Measurements from ENCODE around the gene KCND3.

KCND3 gene

DNA sequence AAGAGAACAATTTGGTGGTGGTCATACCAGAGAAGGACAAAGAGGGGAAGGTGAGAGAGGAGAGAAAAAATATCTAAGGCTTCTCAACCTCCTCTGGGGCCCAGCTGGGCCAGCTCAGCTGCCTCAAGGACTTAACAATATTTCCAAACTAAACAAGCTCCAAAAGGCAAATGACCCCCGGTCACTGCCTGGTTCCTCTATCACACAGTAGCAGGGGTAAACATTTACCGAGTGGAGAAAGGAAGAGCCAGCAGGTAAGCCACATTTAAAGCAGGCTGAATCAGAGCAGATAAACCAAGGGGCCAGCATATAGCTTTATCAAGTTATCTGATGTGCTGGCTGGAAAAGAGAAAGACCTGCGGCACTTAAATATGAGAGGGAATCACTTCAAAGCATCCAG lies 102.1 kb downstream of the KCND3 start:
- Histone ChIP-seq H3K27me3 (ENCODE audit: control insufficient read depth, insufficient read depth, low read length) (peaks cover 3% of the 10 kb centered on the region), H3K9ac (ENCODE audit: low read depth, low read length) (no peak overlapping the region), H3K4me3 (ENCODE audit: low read depth, low read length) (no peak overlapping the region), H3K4me1 (ENCODE audit: control insufficient read depth, insufficient read depth, low read length) (peaks cover 7% of the 10 kb centered on the region), H3K36me3 (ENCODE audit: control insufficient read depth, insufficient read depth, low read length) (no peaks in the 10 kb centered on the region), H3K9me3 (ENCODE audit: control insufficient read depth, insufficient read depth, low read length) (no peaks in the 10 kb centered on the region)

DNA sequence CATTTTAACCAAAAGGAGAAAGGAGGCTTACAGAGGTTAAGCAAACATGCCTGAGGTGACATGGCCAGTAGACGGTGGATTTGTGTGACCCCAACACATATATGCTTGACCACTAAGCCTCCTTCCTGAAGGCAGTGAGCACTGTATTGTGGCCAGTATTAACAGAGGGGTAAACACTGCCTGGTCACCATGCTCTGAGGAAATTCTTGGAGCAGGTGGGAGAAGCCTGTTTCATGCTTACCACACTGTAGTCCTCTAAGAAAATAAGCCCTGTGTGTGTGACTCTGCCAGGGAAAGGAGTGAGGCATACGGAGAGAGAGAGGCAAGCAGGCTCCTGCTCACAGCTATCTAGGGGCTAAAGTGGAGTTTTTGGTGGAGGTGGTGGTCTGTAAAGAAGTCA lies 102.7 kb downstream of the KCND3 start:
- Histone ChIP-seq H3K9me3 (ENCODE audit: control insufficient read depth, insufficient read depth, low read length) (no peaks in the 10 kb centered on the region), H3K36me3 (ENCODE audit: control insufficient read depth, insufficient read depth, low read length) (no peaks in the 10 kb centered on the region), H3K4me3 (ENCODE audit: low read depth, low read length) (no peak overlapping the region), H3K9ac (ENCODE audit: low read depth, low read length) (peak overlapping the region; percentile 37), H3K27me3 (ENCODE audit: control insufficient read depth, insufficient read depth, low read length) (peaks cover 3% of the 10 kb centered on the region), H3K4me1 (ENCODE audit: control insufficient read depth, insufficient read depth, low read length) (peaks cover 7% of the 10 kb centered on the region)

DNA sequence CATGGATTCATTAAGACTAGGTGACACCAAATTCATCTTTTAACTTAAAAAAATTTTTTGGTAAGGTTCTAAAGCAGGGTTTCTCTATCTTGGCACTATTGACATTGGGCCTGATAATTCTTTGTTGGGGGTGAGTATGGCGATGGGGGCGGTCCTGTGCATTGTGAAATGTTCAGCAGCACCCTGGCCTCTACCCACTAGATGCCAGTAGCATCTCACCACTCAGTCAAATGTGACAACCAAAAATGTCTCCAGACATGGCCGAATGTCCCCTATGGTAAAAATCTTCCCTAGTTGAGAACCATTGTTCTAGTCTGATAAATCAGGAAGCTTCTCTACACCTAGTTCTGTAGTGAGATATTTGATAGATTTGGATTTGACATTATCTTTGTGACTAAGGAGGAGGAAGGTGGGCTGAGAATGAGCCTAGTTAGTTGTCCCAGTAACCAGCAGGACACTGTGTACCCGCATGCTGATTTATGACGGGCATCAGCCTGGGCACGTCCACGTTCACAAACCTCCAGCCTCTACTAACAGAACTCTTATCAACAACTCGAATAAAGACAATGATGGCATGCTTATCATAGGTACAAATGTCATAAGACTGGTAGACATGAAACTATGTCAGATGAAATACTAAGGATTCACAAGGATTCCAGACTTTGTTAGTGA lies 104.6 kb downstream of the KCND3 start:
- peaks cover 7% of the 10 kb centered on the region for H3K4me1 ChIP-seq (ENCODE audit: control insufficient read depth, insufficient read depth, low read length)
- no peaks in the 10 kb centered on the region for H3K36me3 ChIP-seq (ENCODE audit: control insufficient read depth, insufficient read depth, low read length)
- H3K9me3 ChIP-seq (ENCODE audit: control insufficient read depth, insufficient read depth, low read length) = no peaks in the 10 kb centered on the region
- no peaks in the 10 kb centered on the region for H3K27me3 ChIP-seq (ENCODE audit: control insufficient read depth, insufficient read depth, low read length)
- H3K9ac ChIP-seq (ENCODE audit: low read depth, low read length) = no peak overlapping the region
- H3K4me3 ChIP-seq (ENCODE audit: low read depth, low read length) = no peak overlapping the region

DNA sequence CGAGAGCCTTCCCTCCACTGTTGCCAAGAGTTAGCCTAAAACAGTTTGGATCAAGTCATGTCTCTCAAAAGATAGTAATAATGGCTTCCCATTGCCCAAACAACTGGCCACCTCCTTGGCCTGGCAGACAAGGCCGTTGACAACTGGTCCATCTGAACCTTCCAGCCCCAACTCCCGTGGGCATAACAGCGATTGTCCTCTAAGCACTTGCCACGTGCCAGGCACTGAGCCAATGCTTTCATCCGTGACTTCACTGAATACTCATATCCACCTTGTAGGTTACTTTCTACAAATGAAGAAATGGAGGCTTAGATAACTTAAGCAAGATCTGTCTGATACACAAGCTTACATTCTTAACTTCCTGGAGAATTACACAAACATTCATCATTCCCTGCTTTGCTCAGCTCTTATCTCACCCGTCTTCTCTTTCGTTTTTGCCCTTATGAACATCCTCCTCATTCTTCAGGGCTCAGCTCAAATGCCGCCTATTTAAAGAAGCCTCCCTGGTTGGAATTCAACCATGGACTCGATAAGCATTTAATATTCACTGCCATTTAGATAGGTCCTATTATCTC lies 106.4 kb downstream of the KCND3 start:
- Histone ChIP-seq H3K36me3 (ENCODE audit: control insufficient read depth, insufficient read depth, low read length) (no peaks in the 10 kb centered on the region), H3K9me3 (ENCODE audit: control insufficient read depth, insufficient read depth, low read length) (no peaks in the 10 kb centered on the region), H3K4me3 (ENCODE audit: low read depth, low read length) (no peak overlapping the region), H3K27me3 (ENCODE audit: control insufficient read depth, insufficient read depth, low read length) (no peaks in the 10 kb centered on the region), H3K4me1 (ENCODE audit: control insufficient read depth, insufficient read depth, low read length) (peaks cover 7% of the 10 kb centered on the region), H3K9ac (ENCODE audit: low read depth, low read length) (no peak overlapping the region)

DNA sequence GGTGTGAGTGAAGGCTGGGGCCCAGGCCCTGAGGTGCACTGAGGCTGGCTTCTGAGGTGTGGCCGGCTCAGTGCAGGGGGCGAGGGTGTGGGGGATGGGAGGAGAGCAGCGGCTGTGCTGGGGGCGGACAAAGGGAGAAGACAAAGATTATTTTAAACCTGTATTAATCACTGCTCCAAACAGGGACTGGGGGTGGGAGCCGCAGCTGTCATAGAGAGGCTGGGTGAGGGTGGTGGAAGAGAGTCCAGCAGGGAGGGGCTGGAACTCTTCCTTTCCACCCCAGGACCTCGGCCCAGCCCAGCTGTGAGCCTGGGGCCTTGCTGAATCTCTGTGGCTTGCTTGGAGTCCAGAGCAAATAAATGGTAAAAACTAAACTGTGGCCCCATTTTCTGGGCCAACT lies 106.9 kb downstream of the KCND3 start:
- H3K4me3 ChIP-seq (ENCODE audit: low read depth, low read length) = no peak overlapping the region
- no peaks in the 10 kb centered on the region for H3K27me3 ChIP-seq (ENCODE audit: control insufficient read depth, insufficient read depth, low read length)
- H3K9ac ChIP-seq (ENCODE audit: low read depth, low read length) = no peak overlapping the region

DNA sequence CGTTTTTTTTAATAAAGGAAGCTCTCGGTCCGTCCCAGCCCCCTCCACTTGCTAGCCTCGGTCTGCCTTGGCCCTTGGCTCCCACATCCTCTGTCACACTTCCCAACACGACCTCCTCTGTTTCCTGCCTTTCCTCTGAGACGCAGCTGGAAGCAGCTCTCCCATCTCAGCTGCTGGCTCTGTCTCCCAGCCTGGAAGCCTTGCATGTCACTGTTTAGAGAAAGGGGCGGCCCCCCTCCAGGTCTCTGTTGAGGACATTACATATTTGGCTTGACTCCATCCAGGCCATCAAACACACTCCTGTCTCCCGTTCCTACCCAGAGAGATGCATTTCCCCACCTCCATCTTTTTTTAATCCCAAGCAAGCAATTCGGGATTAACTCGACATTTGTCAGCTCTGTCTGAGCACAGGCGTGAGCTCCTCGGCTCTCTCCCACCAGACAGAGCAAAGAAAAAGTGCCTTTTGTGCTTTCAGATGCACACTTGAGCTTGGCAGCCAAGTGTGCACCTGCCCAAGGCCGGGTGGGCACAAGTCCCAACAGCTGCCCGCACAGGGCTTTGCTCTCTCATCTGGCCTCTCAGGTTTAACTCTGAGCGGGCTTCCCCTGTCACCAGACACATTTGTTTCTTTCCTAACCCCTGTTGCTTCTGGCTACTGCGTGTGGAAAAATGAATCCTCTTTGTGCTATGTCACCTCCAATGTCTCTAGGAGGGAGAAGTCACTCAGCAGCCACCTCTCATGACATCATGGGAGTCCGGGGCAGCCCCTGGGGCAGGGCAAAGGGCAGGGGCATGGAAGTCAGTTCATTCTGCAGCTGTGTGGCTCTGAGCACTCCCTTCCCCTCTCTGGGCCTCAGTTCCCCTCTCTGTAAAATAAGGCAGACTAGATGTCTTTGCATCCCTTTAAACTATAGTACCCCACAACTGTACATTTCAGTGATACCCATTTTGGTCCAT lies 108.3 kb downstream of the KCND3 start:
- Histone ChIP-seq H3K27me3 (ENCODE audit: control insufficient read depth, insufficient read depth, low read length) (no peaks in the 10 kb centered on the region), H3K4me3 (ENCODE audit: low read depth, low read length) (no peak overlapping the region), H3K9me3 (ENCODE audit: control insufficient read depth, insufficient read depth, low read length) (no peaks in the 10 kb centered on the region), H3K36me3 (ENCODE audit: control insufficient read depth, insufficient read depth, low read length) (no peaks in the 10 kb centered on the region), H3K4me1 (ENCODE audit: control insufficient read depth, insufficient read depth, low read length) (no peaks in the 10 kb centered on the region), H3K9ac (ENCODE audit: low read depth, low read length) (no peak overlapping the region)

More for the DNA sequence above, 106.9 kb downstream of the KCND3 start:
- Histone ChIP-seq H3K36me3 (ENCODE audit: control insufficient read depth, insufficient read depth, low read length) (no peaks in the 10 kb centered on the region), H3K4me1 (ENCODE audit: control insufficient read depth, insufficient read depth, low read length) (peaks cover 7% of the 10 kb centered on the region), H3K9me3 (ENCODE audit: control insufficient read depth, insufficient read depth, low read length) (no peaks in the 10 kb centered on the region)

DNA sequence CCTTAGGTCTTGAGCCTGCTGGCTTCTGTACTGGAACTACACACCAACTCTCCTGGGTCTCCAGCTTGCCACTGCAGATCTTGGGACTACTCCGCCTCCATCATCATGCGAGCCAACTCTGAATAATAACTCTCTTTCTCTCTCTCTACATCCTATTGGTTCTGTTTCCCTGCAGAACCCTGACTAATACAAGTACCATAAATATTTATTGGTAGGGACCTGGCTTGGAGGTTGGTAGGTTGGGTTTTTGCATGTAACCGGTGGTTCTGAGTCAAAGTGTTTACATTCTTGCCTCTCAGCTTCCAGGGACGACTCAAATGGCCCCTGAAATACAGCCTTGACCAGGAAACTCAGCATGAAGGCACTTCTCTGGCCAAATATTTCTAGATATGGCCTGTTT lies 110.4 kb downstream of the KCND3 start:
- no peak overlapping the region for H3K4me3 ChIP-seq (ENCODE audit: low read depth, low read length)
- no peaks in the 10 kb centered on the region for H3K27me3 ChIP-seq (ENCODE audit: control insufficient read depth, insufficient read depth, low read length)
- no peaks in the 10 kb centered on the region for H3K36me3 ChIP-seq (ENCODE audit: control insufficient read depth, insufficient read depth, low read length)
- H3K9me3 ChIP-seq (ENCODE audit: control insufficient read depth, insufficient read depth, low read length) = no peaks in the 10 kb centered on the region
- no peak overlapping the region for H3K9ac ChIP-seq (ENCODE audit: low read depth, low read length)
- no peaks in the 10 kb centered on the region for H3K4me1 ChIP-seq (ENCODE audit: control insufficient read depth, insufficient read depth, low read length)

DNA sequence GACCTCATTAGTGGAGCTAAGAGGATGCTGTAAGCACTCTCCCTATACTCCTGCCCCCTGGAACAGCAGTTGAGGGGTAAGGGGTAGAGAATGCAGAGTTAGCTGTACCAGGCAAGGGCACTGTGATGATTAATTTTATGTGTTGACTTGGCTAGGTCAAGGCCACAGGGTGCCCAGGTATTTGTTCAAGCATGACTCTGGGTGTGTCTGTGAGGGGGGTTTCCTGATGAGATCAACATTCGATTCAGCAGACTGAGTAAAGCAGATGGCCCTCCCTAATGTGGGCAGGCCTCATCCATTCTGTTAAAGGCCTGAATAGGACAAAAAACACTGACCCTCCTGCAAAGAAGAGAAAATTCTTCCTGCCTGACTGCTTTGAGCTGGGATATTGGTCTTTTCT lies 110.8 kb downstream of the KCND3 start:
- H3K4me3 ChIP-seq (ENCODE audit: low read depth, low read length) = no peak overlapping the region
- H3K27me3 ChIP-seq (ENCODE audit: control insufficient read depth, insufficient read depth, low read length) = no peaks in the 10 kb centered on the region

DNA sequence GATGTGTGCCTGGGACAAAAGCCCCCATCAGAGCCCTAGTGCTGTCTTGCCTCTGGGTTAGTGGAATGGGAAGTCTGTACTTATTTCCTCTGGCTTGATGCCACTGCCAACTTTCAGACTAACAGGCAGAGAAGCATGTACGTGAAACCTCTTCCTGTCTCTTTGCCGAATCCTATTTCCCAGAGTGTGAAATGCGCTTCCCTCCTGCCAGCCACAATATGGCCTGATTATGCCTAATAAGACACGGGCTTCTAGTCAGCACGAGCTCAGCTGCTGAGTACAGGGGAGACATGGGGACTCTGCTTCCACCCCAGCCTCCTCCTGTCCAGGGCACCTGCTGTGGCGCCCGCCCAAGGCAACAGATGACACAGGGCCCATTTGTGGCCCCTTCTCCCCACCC lies 111.4 kb downstream of the KCND3 start:
- Histone ChIP-seq H3K27me3 (ENCODE audit: control insufficient read depth, insufficient read depth, low read length) (no peaks in the 10 kb centered on the region), H3K9me3 (ENCODE audit: control insufficient read depth, insufficient read depth, low read length) (no peaks in the 10 kb centered on the region), H3K4me1 (ENCODE audit: control insufficient read depth, insufficient read depth, low read length) (no peaks in the 10 kb centered on the region), H3K9ac (ENCODE audit: low read depth, low read length) (no peak overlapping the region), H3K4me3 (ENCODE audit: low read depth, low read length) (no peak overlapping the region), H3K36me3 (ENCODE audit: control insufficient read depth, insufficient read depth, low read length) (no peaks in the 10 kb centered on the region)

More for the DNA sequence above, 110.8 kb downstream of the KCND3 start:
- Histone ChIP-seq H3K4me1 (ENCODE audit: control insufficient read depth, insufficient read depth, low read length) (no peaks in the 10 kb centered on the region), H3K9ac (ENCODE audit: low read depth, low read length) (no peak overlapping the region), H3K36me3 (ENCODE audit: control insufficient read depth, insufficient read depth, low read length) (no peaks in the 10 kb centered on the region), H3K9me3 (ENCODE audit: control insufficient read depth, insufficient read depth, low read length) (no peaks in the 10 kb centered on the region)

DNA sequence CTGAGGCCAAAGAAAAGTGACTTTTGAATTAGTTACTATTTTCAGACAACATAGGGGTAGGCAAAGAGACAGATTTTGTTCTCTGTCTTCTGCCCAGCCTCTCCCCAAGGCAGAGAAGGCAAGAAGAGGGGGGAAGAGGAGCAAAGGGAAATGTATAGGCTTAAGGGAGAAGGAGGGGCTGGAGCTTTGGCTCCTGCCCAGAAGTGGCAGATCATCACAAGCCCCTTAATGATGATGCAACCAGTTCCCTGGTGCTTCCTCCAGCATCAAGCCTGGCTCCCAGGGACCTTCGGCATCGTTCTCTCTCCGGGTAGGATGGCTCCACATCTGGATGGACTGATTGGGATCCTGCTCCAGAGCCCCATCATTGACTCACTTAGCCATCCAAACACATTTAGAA lies 112.8 kb downstream of the KCND3 start:
- H3K9ac ChIP-seq (ENCODE audit: low read depth, low read length) = no peak overlapping the region
- H3K4me3 ChIP-seq (ENCODE audit: low read depth, low read length) = no peak overlapping the region
- H3K9me3 ChIP-seq (ENCODE audit: control insufficient read depth, insufficient read depth, low read length) = no peaks in the 10 kb centered on the region
- no peaks in the 10 kb centered on the region for H3K27me3 ChIP-seq (ENCODE audit: control insufficient read depth, insufficient read depth, low read length)
- H3K36me3 ChIP-seq (ENCODE audit: control insufficient read depth, insufficient read depth, low read length) = no peaks in the 10 kb centered on the region
- H3K4me1 ChIP-seq (ENCODE audit: control insufficient read depth, insufficient read depth, low read length) = no peaks in the 10 kb centered on the region

DNA sequence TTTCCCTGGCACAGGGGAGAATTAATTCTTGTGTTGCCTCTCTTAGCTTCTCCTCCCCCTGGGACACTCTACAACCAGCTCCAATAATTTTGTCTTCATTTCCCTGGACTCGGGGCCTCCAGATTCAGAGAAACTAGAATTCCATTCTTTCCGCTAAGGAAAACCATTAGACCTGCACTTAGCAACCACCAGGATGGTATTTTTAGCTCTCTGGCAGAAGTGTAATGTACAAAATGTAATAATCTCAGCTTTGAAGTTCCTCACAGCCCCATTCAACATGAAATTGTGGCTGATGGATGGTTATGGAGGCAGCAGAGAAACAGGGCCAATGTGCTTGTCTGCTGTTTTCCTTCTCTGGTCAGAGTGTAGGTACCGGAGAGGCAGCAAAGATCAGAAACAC lies 113.8 kb downstream of the KCND3 start:
- Histone ChIP-seq H3K4me1 (ENCODE audit: control insufficient read depth, insufficient read depth, low read length) (no peaks in the 10 kb centered on the region), H3K36me3 (ENCODE audit: control insufficient read depth, insufficient read depth, low read length) (no peaks in the 10 kb centered on the region), H3K9me3 (ENCODE audit: control insufficient read depth, insufficient read depth, low read length) (no peaks in the 10 kb centered on the region), H3K4me3 (ENCODE audit: low read depth, low read length) (no peak overlapping the region), H3K27me3 (ENCODE audit: control insufficient read depth, insufficient read depth, low read length) (no peaks in the 10 kb centered on the region), H3K9ac (ENCODE audit: low read depth, low read length) (no peak overlapping the region)
